Right lobe of liver (tissue), 4 donors: ENCODE results near the gene GABARAPL2.

Experiments
- CTCF ChIP-seq, 4 donors: fragments of 200-600 bp in 3 of 4; fragments of 450-650 bp in 1 of 4; IDR thresholded peaks; one replicate each; pipeline versions ENCODE4 v1.5.1 to v1.8.0; 2016 to 2022; ENCODE audit warnings: antibody characterized with exemption in 4 of 4, mild to moderate bottlenecking in 2 of 4
- POLR2A ChIP-seq: fragments of 450-650 bp; IDR thresholded peaks from one replicate; pipeline ENCODE4 v1.6.1; 2017; ENCODE audit warnings: antibody characterized with exemption, mild to moderate bottlenecking
- donor health status: DM: no; HTN: no; CAD: no.
- donor health status: DM: no; HTN: no; CAD: no.
- donor health status: DM: no; HTN: yes; CAD: no.

DNA sequence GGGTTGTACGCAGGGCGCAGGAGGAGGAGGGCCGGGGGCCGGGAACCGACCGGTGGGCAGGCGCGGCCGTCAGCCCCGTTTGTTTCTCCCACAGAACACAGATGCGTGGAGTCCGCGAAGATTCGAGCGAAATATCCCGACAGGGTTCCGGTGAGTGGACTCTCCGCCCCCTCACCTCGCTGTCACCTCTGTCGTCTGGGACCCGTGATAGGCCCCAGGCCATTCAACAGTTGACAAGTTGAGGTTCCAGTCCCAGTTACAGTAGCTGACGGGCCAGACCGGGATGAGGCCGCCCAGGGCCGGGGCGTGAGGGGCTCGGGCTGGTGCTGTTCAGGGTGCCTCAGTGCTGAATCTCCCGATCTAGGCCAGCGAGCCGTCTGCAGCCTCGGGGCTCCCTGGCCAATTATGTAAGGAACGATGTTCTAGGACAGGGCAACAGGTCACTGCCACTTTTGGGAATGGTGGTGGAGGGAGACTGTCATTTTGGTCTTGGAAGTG, 628 bp downstream of the GABARAPL2 start:
- TF ChIP-seq CTCF (IDR thresholded peaks at IDR 0.05) (no peak), POLR2A (no peak)
